OCI-LY7 (cell line): ENCODE data around the gene ANKRD33B.

Experiments used
- CTCF ChIP-seq: fragments of 200-600 bp; sonication (generic); conservative IDR thresholded peaks from 2 replicates; pipeline ENCODE4 v1.5.1; 2014; ENCODE audit warnings: mild to moderate bottlenecking, antibody characterized with exemption, low read length, moderate library complexity, mixed read lengths
- EZH2phosphoT487 ChIP-seq: fragments of 200-600 bp; sonication (generic); IDR thresholded peaks from 2 replicates; pipeline ENCODE4 v1.6.1; 2018; ENCODE audit warnings: low read depth, borderline replicate concordance, mild to moderate bottlenecking, mixed run types, antibody characterized with exemption, low read length, moderate library complexity, mixed read lengths

- no peak for TF ChIP-seq CTCF
- no peak for TF ChIP-seq EZH2phosphoT487
Measured at GRCh38 chr5:10688651-10689171, 124.8 kb downstream of the ANKRD33B start.
